Cerebellar nuclear complex (tissue), 1 donor: ENCODE data around the gene PPFIA3.
"Not testable (repeated sequence)": the region's sequence is repeated elsewhere in the genome, so short reads cannot be mapped to it uniquely, and the experiment has no call there.

Experiments used
- DNase-seq, 2 experiments: peaks; one replicate each; lab custom pipeline; 2025; lab: John Stamatoyannopoulos, UW

PPFIA3 gene

DNA sequence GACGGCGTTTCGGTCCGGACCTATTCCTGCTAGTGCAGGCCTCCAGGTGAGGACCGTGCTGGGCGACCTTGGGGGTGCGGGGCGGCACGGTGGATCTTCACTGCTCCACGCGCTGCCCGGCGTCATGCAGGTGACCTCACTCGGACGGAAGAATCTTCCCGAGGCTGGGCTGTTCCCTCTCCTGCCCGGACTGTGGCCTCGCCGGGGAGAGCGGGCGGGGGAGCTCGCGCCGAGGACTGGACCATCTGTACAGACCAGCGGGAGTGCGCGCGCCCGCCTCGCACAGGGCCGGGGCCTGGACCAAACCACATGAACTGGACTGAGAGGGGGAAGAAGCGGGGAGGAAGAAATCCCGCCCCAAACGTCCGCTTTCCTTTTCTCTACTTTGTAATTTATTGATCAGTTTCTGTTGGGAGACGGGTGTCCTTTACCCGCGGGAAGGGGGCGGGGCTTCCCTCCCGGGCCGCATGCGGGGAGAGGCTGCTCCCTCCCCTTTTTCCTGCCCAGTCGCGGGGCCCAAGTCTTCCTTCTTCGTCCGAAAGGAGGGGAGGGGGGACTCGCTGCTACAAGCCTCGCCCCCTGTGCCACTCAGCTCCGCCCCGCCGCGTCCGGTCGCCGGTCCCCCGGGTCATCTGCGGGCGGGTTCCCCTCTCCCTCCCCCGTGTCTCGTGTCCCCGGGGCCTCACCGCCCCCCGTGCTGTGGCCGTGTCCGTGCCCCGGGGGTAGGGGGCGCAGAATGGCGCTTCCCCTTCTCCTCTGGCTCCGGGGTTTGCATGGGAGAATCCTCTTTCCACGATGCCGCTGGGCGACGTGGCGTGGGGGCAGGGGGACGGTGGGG lies 31.0 kb downstream of the PPFIA3 start:
- peak; percentile 26 to 59 for DNase-seq

GRCh38 chr19:49150944-49151243 lies 31.6 kb downstream of the PPFIA3 start:
- DNase-seq: no peak

DNA sequence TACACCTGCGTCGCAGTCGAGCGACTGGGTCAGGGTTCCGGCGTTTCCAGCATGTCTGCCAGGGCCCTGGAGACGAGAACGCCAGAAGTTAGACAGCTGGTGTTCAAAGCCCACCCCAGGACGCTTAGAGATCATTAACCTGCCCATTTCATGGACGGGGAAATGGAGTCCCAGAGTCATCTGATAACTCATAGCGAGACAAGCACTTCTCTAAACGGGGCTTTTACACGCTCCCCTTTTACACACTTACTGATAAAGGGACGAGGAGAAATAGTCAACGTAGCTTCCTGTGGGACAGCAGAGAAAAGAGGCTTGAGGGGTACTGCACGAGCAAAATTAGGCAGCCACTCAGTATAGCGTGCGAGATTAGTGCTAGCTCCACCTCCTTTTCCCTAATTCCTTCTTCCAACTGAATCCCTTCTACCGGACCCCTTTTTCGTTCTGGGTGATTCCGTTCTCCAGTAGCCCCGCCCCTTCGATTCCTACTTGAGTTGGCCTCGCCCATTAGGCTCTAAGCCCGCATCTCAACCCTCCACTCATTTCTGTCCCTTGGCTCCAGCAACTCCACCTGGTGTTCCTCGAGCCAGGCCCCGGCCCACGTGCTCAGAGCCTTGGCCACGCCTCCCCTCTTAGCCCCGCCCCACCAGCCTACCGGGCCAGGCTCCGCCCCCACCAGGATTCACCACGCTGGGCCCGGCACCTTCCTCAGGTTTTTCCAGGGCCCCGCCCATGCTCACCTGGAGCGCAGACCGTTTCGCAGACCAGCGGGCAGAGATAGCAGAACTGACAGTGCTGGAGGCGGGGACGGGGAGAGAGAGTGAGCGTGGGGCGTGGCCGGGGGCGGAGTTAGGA lies 32.1 kb downstream of the PPFIA3 start:
- peak in 1 of 2 experiments; percentile 8 for DNase-seq

DNA sequence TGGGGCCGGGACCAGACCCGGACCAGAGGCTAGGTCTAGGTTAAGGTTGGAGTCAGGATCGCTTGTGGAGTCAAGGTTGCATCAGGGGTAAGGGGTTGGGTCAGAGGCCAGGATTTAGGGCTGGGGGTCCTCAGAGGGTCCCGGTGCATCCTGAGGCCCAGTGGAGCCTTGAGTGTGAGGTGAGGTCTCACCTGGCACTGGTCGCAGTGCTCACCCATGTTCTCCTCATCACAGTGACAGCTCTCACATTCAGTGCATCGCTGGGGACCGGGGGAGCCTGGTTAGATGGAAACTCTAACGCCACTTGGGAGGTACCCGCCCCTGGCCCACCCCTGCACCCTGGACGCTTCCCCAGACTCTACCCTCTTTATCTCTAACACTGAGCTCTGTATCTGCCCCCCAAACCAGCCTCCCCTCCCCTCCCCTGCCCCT lies 32.8 kb downstream of the PPFIA3 start:
- no peak for DNase-seq

DNA sequence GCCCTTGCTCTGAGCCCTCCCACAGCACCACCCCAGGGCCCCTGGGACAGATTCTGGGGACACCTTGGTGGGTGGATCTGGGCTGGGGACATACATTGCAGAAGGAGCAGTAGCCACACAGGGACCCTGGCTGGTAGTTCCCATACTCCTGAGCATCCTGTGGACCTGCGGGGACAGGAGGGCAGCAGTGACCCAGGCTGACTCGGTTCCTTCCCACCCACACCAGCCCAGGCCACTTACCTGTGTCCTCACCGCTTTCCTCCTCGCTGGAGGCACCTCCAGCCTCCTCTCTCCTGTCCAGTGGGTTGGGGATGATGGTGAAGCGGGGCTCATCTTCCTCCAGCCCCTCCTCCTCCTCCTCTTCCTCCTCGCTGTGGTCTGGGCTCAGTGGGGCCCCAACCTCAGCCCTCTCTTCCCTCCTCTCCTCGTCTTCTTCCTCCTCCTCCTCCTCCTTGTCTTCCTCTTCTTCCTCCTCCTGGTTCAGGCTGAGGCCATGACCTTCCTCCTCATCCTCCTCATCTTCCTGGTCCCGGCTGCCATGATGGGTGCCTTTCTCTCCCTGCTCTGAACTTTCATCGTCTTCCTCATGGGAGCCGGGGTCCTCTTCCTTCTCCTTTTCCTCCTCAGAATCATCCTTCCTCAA lies 33.9 kb downstream of the PPFIA3 start:
- DNase-seq: no peak

DNA sequence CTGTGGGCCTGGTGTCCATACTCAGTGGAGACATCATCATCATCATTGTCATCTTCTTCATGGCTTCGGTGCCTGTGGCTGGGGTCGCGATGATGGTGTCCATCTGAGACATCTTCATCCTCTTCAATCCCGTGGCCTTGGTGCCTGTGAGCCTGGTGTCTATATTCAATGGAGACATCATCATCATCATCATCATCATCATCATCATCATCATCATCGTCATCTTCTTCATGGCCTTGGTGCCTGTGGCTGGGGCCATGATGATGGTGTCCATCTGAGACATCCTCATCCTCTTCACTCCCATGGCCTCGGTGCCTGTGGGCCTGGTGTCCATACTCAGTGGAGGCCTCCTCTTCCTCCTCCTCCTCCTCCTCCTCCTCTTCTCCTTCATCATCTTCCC lies 34.9 kb downstream of the PPFIA3 start:
- no peak for DNase-seq

DNA sequence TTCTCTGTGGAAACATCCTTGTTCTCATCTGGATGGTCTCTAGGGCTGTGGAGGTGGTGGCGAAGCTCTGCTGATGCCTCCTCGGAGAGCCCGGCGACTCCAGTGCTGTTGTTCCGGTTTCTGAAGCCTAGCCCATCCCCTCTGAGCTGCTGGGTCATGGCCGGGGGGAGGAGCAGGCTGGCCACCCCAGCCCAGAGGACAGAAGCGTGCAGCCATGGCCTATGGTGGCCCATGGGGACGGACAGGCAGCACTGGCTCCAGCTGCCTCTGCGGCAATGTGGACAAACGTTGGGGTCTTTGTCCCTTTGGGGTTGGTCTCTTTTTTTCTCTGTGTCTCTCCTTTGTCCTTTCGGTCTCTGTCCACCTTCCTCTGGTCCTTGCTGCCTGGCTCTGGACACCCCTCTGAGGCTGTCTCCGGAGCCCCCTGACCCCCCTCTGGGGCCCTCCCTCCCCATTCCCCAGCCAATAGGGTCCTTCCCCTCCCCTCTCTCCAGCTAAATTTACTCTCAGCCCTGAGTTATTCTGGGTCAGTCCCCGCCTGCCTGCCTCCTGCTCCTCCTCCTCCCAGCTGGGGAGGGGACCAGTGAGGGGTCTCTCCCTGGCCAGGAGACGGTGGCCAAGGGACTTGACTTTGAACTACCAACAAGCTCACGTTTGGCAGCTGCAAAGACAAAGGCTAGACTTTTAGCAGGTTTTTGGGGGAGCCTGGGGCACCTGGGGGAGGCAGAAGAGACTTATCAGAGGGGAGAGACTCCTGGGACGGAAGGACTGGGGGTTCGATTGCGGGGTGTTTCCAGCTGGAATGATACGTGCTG lies 35.9 kb downstream of the PPFIA3 start, which contains the start of gene HRC:
Gene HRC, minus strand, starts transcription at position 392 of the 815 bp plus-strand sequence. Its CDS starts 159 bp downstream, at position 233.
- DNase-seq: no peak

DNA sequence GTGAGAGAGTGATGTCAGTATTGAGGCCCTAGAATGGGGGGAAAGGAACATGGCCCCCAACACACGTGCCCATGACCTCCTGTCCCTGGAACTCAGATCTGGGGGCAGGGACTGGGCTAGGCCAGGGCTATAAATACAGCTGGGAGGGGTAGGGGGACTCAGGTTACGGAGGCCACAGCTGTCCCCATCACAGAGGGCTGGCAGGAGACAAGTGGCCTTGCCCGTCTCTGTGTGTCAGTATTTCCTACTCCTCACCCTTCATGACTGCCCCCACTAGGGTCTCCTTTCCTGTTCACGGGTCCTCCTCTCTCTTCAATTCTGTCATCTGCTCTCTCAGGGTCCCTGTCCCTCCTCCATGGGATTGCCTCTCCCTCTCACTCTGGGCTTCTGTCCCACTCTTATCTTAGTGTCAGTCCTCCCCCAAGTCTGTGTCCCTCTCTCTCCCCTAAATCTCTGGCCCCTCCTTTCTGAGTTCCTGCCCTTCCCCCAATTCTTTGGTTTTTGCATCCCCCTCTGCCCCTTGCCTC lies 36.5 kb downstream of the PPFIA3 start:
- no peak for DNase-seq

DNA sequence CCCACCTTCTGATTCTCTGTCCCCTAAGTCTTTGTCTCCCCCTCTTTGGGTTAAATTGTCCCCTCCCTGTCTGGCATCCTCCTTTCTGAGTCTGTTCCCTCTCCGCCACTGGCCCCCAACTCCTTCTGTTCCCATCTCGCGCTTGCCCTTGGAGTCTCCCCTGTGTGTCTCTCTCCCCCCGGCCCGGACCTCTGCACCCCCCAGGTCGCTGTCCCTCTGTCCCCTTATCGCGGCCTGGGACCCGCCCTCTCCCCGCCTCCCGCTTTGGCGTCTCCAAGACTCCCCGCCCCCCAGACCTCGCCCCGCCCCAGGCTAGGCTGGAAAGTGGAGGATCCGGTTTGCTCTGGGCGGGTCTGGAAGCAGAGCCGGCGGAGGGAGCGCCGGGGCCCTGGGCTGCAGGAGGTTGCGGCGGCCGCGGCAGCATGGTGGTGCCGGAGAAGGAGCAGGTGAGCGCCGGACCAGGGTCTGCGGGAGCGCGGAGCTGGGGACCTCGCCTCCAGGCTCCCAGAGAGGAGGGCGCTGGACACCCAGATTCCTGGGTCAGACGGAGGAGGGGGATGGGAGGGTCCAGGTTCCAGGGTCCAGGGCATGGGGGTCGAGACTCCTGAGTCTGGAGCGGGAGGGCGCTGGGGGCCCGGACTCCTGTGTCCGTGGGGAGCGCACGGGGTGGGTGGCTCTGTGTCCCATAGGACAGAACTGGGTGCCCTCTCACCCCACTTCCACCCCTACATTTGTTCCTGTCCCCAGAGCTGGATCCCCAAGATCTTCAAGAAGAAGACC lies 38.3 kb downstream of the PPFIA3 start, which contains the start of gene TRPM4:
Gene TRPM4, plus strand, starts transcription at position 348 of the 780 bp plus-strand sequence. Its CDS starts 75 bp downstream, at position 423.
- DNase-seq: peak in 1 of 2 experiments; percentile 1

- no peak for DNase-seq
Observed at GRCh38 chr19:49160450-49161189, 41.3 kb downstream of the PPFIA3 start.

GRCh38 chr19:49161987-49162386 lies 42.6 kb downstream of the PPFIA3 start:
- DNase-seq: no peak

- no peak for DNase-seq
Observed at GRCh38 chr19:49165111-49165750, 45.9 kb downstream of the PPFIA3 start.

DNA sequence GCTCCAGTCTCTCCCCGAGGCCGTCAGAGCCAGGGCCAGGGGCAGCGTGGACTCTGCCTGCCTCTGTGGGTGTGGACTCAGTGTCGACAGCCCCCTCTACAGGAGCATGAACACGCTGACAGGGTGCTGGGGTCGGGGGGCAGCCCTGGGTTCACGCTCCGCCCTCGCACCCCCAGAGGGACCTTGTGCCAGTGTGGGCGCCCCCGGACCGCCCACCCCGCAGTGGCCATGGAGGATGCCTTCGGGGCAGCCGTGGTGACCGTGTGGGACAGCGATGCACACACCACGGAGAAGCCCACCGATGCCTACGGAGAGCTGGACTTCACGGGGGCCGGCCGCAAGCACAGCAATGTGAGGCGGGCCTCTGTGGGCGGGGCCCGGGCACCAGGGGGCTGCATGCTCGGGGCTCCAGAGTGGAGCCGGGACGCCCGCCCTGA lies 46.5 kb downstream of the PPFIA3 start:
- DNase-seq: no peak

DNA sequence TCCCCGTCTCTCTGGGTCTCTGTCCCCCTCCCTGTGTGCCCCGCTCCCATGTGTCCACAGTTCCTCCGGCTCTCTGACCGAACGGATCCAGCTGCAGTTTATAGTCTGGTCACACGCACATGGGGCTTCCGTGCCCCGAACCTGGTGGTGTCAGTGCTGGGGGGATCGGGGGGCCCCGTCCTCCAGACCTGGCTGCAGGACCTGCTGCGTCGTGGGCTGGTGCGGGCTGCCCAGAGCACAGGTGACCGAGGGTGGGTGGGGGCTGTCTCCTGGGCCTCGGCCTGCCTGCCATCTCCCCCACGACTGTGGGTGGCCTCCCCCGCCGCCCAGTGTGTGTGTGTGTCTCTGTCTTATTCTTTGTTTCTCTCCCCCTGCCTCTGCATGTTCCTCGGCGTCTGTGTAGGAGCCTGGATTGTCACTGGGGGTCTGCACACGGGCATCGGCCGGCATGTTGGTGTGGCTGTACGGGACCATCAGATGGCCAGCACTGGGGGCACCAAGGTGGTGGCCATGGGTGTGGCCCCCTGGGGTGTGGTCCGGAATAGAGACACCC lies 48.6 kb downstream of the PPFIA3 start:
- no peak for DNase-seq

DNA sequence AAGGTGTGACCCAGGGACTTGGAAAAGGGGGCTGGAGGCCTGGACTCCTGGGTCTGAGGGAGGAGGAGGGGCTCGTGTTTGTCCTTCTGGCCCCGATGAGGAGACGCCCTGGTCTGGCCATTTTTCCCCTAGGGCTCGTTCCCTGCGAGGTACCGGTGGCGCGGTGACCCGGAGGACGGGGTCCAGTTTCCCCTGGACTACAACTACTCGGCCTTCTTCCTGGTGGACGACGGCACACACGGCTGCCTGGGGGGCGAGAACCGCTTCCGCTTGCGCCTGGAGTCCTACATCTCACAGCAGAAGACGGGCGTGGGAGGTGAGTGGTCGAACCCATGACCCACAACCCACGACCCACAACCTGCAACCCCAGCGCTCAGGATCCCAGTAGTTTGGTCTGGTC lies 49.1 kb downstream of the PPFIA3 start:
- DNase-seq: no peak

GRCh38 chr19:49173198-49173597 lies 53.9 kb downstream of the PPFIA3 start:
- no peak for DNase-seq

GRCh38 chr19:49180659-49181058 lies 61.3 kb downstream of the PPFIA3 start:
- DNase-seq: no peak

- DNase-seq: not testable (repeated sequence)
Observed at GRCh38 chr19:49182010-49182847, 62.9 kb downstream of the PPFIA3 start.
